Measurements from ENCODE around the gene LZTS2.

Gene LZTS2

GRCh38 chr10:100978121-100978900, 21.3 kb upstream of the LZTS2 start:
- no peak for DNase-seq (ENCODE audit: low read depth)

GRCh38 chr10:100978901-100979195, 20.8 kb upstream of the LZTS2 start:
- no peak for DNase-seq (ENCODE audit: low read depth)

GRCh38 chr10:100979791-100980272, 19.8 kb upstream of the LZTS2 start:
- DNase-seq (ENCODE audit: low read depth) = no peak

- no peak for DNase-seq (ENCODE audit: low read depth)
These were observed 19.3 kb upstream of the LZTS2 start for GRCh38 chr10:100980311-100980710.

GRCh38 chr10:100980711-100981110, 18.9 kb upstream of the LZTS2 start:
- no peak for DNase-seq (ENCODE audit: low read depth)

- DNase-seq (ENCODE audit: low read depth) = no peak
These were observed 18.3 kb upstream of the LZTS2 start for GRCh38 chr10:100981178-100981772.

- DNase-seq (ENCODE audit: low read depth) = no peak
These were observed 16.4 kb upstream of the LZTS2 start for GRCh38 chr10:100982916-100983830.

GRCh38 chr10:100983868-100984671, 15.5 kb upstream of the LZTS2 start:
- DNase-seq (ENCODE audit: low read depth) = no peak

GRCh38 chr10:100984672-100985177, 14.9 kb upstream of the LZTS2 start:
- no peak for DNase-seq (ENCODE audit: low read depth)

GRCh38 chr10:100985336-100985735, 14.3 kb upstream of the LZTS2 start:
- no peak for DNase-seq (ENCODE audit: low read depth)

GRCh38 chr10:100986623-100986951, 13.0 kb upstream of the LZTS2 start:
- DNase-seq (ENCODE audit: low read depth) = no peak

GRCh38 chr10:100986952-100987684, 12.5 kb upstream of the LZTS2 start, which contains the start of the genes MRPL43 and TWNK:
TSS of gene MRPL43 (minus strand) at chr10:100987497. CDS start at chr10:100987443, 54 bp downstream.
TSS of gene TWNK (plus strand) at chr10:100987543. CDS start at chr10:100988211, 668 bp downstream.
- DNase-seq (ENCODE audit: low read depth) = peak; percentile 73

GRCh38 chr10:100987685-100988049, 11.9 kb upstream of the LZTS2 start:
- DNase-seq (ENCODE audit: low read depth) = no peak

- no peak for DNase-seq (ENCODE audit: low read depth)
These were observed 11.4 kb upstream of the LZTS2 start for GRCh38 chr10:100988166-100988565.

GRCh38 chr10:100989088-100989487, 10.5 kb upstream of the LZTS2 start:
- no peak for DNase-seq (ENCODE audit: low read depth)

GRCh38 chr10:100993986-100994708, 5.5 kb upstream of the LZTS2 start:
- no peak for DNase-seq (ENCODE audit: low read depth)

GRCh38 chr10:100995181-100995580, 4.4 kb upstream of the LZTS2 start:
- DNase-seq (ENCODE audit: low read depth) = no peak

GRCh38 chr10:100996678-100997359, 2.8 kb upstream of the LZTS2 start:
- peak; percentile 58 for DNase-seq (ENCODE audit: low read depth)

GRCh38 chr10:100997360-100998182, 2.0 kb upstream of the LZTS2 start:
- DNase-seq (ENCODE audit: low read depth) = peak; percentile 84

All from CMK (cell line).